ENCODE data around the gene TP63.
A peak's percentile ranks its signal among the peaks of the same experiment; 100 is the strongest.

TP63 gene

DNA sequence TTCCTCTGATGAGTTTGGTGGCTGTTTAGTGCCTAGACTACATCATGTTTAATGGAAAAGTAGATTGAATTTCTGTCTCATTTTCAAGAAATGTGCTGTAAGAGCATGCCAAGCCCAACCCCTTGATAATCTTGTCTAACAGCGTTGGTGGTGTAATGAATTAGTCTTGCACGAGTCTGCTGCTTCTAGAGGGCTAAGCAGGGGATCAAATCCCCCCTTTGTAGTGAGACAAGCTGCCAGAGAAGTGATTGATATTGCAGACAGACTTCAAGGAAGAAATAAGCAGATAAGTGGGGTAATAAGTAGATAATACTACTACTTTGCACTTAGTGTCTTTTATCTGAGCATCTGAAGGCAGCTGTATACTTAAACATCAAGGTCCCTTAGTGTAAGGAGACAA lies 141.4 kb downstream of the TP63 start:
- Histone ChIP-seq H3K36me3 (replicated peaks) (no peaks in the 10 kb centered on the region), H3K27me3 (ENCODE audit: low read depth) (no peaks in the 10 kb centered on the region), H3K9me3 (no peaks in the 10 kb centered on the region), H3K4me1 (peaks cover 4% of the 10 kb centered on the region), H3K4me3 (no peak overlapping the region)
- in situ Hi-C loops (cut with MboI; ENCODE audit: low sequenced_read_pairs): no loop called here
- DNase-seq (ENCODE audit: low spot score in 2 of 2): no peak

DNA sequence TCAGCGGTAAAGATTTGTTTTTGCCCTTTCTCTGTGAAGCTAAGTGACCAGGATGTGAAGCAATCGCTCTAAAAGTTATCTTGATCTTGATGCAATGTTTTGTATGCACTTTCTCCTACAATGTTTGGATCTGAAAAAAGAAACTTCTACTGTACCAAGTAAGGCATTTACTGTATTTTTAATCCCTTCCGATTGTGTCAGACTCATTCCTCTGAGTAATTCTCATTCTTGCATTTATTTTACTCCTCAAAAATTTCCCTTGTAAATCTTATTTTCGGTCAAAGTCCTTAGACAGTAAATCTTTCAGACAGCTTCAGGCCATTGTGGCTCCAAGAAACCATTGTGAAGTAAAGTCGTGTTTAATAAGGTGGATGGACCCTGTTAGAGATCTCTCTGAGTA lies 141.9 kb downstream of the TP63 start:
- no peak overlapping the region for H3K4me3 ChIP-seq
- DNase-seq (ENCODE audit: low spot score in 2 of 2): peak in 1 of 2 experiments; percentile 47
- in situ Hi-C loops (cut with MboI; ENCODE audit: low sequenced_read_pairs): no loop called here

DNA sequence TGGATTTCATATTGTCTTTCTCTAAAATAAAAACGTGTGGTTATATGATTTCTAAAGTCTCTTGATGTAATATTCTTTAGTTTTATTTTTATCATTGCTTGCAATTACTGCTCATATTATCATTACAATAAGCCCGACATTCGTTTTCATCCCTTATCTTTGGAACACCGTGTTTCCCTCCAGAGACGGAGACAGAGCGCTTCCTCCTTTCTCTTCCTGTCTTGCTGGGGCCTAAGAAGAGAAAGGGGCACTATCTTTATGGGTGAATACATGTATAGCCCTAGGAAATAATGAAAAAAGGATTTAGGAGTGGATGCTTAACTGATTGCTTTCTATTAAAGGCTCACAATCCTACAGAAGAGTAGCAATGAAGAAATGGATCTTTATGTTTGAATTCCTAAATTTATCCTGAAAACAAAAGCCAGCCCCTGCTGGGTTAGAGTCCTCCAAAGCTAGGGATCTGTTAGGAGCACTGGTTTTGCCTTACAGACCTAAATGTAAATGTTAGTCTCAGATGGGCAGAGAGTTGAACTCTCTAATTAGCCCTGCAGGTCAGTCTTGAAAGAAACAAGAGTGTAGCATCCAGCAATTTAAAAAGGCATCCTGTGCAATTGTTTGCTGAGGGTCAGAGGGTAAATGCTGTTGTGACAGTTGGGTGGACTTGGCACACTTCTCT lies 145.1 kb downstream of the TP63 start:
- H3K36me3 ChIP-seq (replicated peaks): no peaks in the 10 kb centered on the region
- H3K4me1 ChIP-seq: peaks cover 4% of the 10 kb centered on the region
- H3K9me3 ChIP-seq: no peaks in the 10 kb centered on the region
- in situ Hi-C loops (cut with MboI; ENCODE audit: low sequenced_read_pairs): no loop called here
- DNase-seq (ENCODE audit: low spot score in 2 of 2): no peak
- no peak overlapping the region for H3K4me3 ChIP-seq
- no peaks in the 10 kb centered on the region for H3K27me3 ChIP-seq (ENCODE audit: low read depth)

More for the DNA sequence above, 141.9 kb downstream of the TP63 start:
- no peaks in the 10 kb centered on the region for H3K27me3 ChIP-seq (ENCODE audit: low read depth)
- no peaks in the 10 kb centered on the region for H3K36me3 ChIP-seq (replicated peaks)
- H3K9me3 ChIP-seq: no peaks in the 10 kb centered on the region
- H3K4me1 ChIP-seq: peaks cover 4% of the 10 kb centered on the region

DNA sequence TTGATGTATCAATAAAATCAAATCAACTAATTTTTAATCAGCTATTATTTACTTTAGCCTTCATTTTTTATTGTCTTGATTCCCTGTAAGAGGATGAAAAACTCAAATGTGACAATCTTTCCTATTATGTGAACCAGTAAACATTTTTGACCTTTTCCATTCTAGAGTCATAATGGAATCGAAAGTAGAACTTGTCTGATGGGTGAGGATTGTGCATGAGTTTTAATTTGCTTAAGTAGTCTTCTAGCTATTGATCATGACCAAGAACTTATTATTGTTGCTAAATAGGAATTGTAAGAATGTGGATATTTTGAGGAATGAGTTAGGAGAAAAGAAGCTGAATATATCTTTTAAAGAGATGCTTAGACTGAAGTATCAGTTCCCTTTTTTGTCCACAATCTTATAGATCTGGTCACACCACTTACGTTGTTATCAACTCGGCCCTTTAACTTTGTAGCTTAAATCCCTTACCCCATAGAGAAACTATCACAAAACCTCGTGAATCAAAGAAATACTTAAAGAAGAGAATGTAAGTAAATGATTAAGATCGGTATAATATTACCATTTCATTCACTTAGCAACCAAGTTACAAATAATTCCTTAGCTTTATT lies 147.3 kb downstream of the TP63 start:
- H3K9me3 ChIP-seq: no peaks in the 10 kb centered on the region
- H3K36me3 ChIP-seq (replicated peaks): no peaks in the 10 kb centered on the region
- peaks cover 3% of the 10 kb centered on the region; the same call in 1 of the 2 replicates for H3K27me3 ChIP-seq (ENCODE audit: low read depth)
- H3K4me1 ChIP-seq: no peaks in the 10 kb centered on the region
- no peak overlapping the region for H3K4me3 ChIP-seq
- in situ Hi-C loops (cut with MboI; ENCODE audit: low sequenced_read_pairs): no loop called here
- DNase-seq (ENCODE audit: low spot score in 2 of 2): no peak

DNA sequence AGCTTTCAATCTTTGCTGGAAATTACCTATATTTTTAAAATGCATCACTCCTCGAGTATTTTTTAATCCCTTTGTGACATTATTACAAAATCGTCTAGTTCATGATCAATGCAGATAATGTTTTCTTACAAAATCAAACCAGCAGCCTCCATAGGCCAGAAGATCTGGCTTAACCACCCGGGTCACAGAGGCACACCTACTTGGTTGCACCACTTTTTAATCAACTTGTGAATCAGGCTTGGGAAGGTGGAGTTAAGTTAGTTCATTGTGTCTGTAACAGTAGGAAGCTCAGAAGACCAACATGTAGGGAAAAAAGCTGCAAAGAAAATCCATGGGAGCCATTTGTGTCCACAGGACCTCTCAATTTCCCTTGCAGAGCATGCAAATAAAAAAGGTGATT lies 148.0 kb downstream of the TP63 start:
- Histone ChIP-seq H3K4me3 (no peak overlapping the region), H3K36me3 (replicated peaks) (no peaks in the 10 kb centered on the region), H3K27me3 (ENCODE audit: low read depth) (peaks cover 3% of the 10 kb centered on the region; the same call in 1 of the 2 replicates), H3K9me3 (no peaks in the 10 kb centered on the region), H3K4me1 (no peaks in the 10 kb centered on the region)
- DNase-seq (ENCODE audit: low spot score in 2 of 2): no peak
- in situ Hi-C loops (cut with MboI; ENCODE audit: low sequenced_read_pairs): no loop called here

DNA sequence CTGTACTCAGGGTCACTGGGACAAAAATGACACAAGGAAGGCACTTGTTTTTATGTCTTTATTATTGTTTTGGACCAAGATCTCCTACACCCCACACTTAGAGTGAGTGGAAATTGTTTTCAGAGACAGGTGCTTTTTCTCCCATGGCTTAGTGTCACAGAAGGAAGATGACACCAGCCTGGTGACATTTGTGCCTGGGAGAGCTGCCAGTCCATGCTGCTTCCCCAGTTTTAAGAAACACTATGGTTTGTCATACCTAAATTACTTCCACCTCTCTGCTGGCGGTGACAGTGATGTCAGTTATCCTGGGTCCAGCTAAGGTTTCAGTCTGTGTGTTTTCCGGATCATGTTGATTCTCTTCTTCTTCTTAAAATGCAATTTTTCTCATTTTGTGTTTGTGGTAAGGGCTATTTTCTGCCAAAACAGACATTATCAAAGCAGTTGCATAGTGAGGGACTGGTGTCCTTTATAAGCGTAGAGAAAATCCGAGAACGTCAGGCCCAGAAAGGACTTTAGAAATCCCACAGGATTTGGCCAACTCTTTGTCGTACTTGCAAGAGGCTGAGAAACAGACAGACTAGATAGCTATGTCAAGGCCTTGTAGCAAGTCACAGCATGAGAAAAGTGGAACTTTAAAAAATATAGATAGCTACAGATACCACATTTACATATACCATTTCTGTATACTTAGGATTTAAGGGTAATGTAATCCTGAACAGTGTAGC lies 149.5 kb downstream of the TP63 start:
- no peaks in the 10 kb centered on the region for H3K4me1 ChIP-seq
- no peaks in the 10 kb centered on the region for H3K36me3 ChIP-seq (replicated peaks)
- no peak overlapping the region for H3K4me3 ChIP-seq
- in situ Hi-C loops (cut with MboI; ENCODE audit: low sequenced_read_pairs): no loop called here
- peaks cover 6% of the 10 kb centered on the region; the same call in 1 of the 2 replicates for H3K27me3 ChIP-seq (ENCODE audit: low read depth)
- no peaks in the 10 kb centered on the region for H3K9me3 ChIP-seq
- no peak for DNase-seq (ENCODE audit: low spot score in 2 of 2)

DNA sequence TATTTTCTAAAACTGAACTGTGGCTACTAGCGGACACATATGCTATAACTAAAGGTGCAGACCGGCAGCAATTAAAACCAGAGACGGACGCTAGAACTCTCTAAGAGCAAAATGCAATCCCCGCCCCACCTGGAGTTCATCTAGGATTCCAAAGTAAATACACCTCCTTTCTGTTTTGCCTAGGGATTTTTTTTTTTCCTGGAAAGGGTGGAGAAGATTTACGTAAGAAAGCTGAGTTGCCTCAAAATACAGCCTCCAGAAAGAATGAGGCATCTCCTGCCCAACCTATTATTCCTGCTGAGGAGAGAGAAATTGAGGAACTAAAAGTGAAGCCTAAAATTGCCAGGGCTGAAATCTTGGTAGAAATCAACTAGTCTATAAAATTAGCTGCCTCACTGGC lies 150.2 kb downstream of the TP63 start:
- Histone ChIP-seq H3K9me3 (no peaks in the 10 kb centered on the region), H3K36me3 (replicated peaks) (no peaks in the 10 kb centered on the region), H3K4me3 (no peak overlapping the region), H3K27me3 (ENCODE audit: low read depth) (peaks cover 6% of the 10 kb centered on the region; the same call in 1 of the 2 replicates), H3K4me1 (no peaks in the 10 kb centered on the region)
- in situ Hi-C loops (cut with MboI; ENCODE audit: low sequenced_read_pairs): no loop called here
- DNase-seq (ENCODE audit: low spot score in 2 of 2): no peak

DNA sequence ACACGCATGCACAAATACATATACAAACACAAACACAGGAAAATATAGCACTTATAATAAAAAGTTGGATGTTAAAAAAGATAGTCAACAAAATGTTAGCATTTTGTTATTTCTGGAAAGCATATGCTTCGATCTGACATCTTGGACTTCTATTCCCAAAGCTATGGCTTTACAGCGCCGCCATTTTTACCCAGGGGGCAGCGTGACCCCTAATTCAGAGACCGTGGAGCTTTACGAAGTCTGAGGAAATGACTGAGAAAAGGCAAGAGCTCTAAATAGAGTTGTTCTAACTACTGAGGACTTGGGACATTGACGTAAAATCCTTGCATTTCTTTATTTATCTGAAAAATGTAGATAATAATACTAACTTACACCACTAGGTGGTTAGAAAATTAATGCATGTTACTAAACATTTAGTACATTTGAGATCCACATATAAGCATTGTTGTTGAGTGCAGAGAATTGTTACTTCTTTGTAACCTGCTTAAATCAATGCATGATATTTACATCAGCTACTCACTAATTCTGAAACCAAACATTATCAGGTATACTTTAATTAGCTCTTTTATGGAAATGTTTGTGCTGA lies 155.4 kb downstream of the TP63 start:
- Histone ChIP-seq H3K9me3 (no peaks in the 10 kb centered on the region), H3K27me3 (ENCODE audit: low read depth) (peaks cover 10% of the 10 kb centered on the region), H3K36me3 (replicated peaks) (no peaks in the 10 kb centered on the region), H3K4me3 (no peak overlapping the region), H3K4me1 (no peaks in the 10 kb centered on the region)
- no peak for DNase-seq (ENCODE audit: low spot score in 2 of 2)
- in situ Hi-C loops (cut with MboI; ENCODE audit: low sequenced_read_pairs): no loop called here

DNA sequence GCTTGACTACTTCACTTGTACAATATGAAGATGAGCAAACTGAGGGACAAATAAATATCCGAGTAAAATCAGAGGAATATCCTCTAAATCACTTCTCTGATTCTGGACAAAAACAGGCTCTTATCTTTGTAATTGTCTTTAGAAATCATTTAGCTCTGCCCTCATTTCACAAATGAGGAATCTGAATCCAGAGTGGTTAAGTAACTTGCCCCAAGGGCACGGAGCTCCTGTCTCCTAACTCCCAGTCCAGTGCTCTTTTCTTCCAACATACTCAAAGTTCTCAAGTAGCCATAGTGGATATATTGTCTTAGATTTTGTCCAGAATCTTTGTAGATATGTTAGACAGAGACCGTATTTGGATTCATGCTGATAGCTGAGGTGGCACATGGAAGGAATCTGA lies 156.0 kb downstream of the TP63 start:
- Histone ChIP-seq H3K27me3 (ENCODE audit: low read depth) (peaks cover 8% of the 10 kb centered on the region; the same call in 1 of the 2 replicates), H3K36me3 (replicated peaks) (no peaks in the 10 kb centered on the region), H3K9me3 (no peaks in the 10 kb centered on the region), H3K4me3 (no peak overlapping the region), H3K4me1 (no peaks in the 10 kb centered on the region)
- in situ Hi-C loops (cut with MboI; ENCODE audit: low sequenced_read_pairs): no loop called here
- no peak for DNase-seq (ENCODE audit: low spot score in 2 of 2)

DNA sequence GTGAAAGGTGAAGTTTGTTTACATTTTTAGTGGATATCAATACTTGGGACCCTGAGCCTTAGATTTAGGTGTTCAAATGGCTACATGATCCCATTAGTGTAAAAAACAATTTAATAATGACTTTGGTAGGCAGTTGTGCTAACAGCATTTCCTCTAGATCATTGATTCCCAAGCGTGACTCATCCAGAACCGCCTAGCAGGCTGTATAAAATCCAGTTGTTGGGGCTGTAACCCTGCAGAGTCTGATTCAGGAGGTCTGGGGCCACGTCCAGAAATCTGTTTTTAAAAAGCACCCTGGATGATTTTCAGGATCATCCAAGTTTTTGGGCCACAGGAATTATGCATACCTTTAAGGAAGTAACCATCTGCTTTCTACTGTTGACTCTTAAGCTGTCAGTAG lies 156.4 kb downstream of the TP63 start:
- H3K27me3 ChIP-seq (ENCODE audit: low read depth): peaks cover 8% of the 10 kb centered on the region; the same call in 1 of the 2 replicates
- no peaks in the 10 kb centered on the region for H3K36me3 ChIP-seq (replicated peaks)
- no peaks in the 10 kb centered on the region for H3K9me3 ChIP-seq
- H3K4me1 ChIP-seq: no peaks in the 10 kb centered on the region
- in situ Hi-C loops (cut with MboI; ENCODE audit: low sequenced_read_pairs): no loop called here
- DNase-seq (ENCODE audit: low spot score in 2 of 2): no peak
- no peak overlapping the region for H3K4me3 ChIP-seq

DNA sequence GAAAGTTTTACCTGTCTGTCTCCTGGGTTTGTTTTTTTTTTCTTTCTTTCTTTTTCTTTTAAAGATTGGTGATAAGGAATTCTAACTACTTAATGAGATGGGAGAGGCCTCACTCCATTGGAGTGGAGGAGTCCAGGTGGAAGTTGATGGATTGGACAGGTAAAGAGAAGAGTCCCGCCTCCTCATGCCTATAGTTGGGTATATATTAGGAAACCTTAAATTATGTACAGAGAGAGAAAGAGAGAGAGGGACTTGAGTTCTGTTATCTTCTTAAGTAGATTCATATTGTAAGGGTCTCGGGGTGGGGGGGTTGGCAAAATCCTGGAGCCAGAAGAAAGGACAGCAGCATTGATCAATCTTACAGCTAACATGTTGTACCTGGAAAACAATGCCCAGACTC lies 158.2 kb downstream of the TP63 start:
- no peaks in the 10 kb centered on the region for H3K4me1 ChIP-seq
- no peak overlapping the region for H3K4me3 ChIP-seq
- no peaks in the 10 kb centered on the region for H3K36me3 ChIP-seq (replicated peaks)
- in situ Hi-C loops (cut with MboI; ENCODE audit: low sequenced_read_pairs): no loop called here
- DNase-seq (ENCODE audit: low spot score in 2 of 2): no peak
- no peaks in the 10 kb centered on the region for H3K9me3 ChIP-seq
- H3K27me3 ChIP-seq (ENCODE audit: low read depth): peaks cover 8% of the 10 kb centered on the region; the same call in 1 of the 2 replicates

DNA sequence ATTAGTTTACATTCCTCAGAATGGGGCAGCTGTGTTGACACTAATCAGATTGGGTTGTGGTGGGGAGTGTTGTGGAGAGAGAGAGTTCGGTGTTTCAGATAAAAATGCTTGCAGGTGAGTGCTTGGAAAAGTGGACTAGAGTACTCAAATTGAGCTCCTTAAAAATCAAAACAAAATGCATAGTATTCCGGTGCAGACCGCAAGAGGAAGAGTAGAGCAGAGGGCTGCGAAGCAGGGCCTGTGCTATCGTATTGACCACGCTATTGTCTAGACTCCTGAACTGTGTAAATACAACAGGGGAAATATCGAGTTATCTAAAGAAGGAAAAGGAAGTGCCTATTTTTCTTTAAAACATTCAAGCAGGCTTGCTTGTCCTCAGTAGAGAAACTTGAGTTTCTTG lies 159.5 kb downstream of the TP63 start:
- Histone ChIP-seq H3K4me3 (no peak overlapping the region), H3K9me3 (no peaks in the 10 kb centered on the region), H3K27me3 (ENCODE audit: low read depth) (peaks cover 8% of the 10 kb centered on the region; the same call in 1 of the 2 replicates), H3K36me3 (replicated peaks) (no peaks in the 10 kb centered on the region), H3K4me1 (no peaks in the 10 kb centered on the region)
- no peak for DNase-seq (ENCODE audit: low spot score in 2 of 2)
- in situ Hi-C loops (cut with MboI; ENCODE audit: low sequenced_read_pairs): no loop called here

DNA sequence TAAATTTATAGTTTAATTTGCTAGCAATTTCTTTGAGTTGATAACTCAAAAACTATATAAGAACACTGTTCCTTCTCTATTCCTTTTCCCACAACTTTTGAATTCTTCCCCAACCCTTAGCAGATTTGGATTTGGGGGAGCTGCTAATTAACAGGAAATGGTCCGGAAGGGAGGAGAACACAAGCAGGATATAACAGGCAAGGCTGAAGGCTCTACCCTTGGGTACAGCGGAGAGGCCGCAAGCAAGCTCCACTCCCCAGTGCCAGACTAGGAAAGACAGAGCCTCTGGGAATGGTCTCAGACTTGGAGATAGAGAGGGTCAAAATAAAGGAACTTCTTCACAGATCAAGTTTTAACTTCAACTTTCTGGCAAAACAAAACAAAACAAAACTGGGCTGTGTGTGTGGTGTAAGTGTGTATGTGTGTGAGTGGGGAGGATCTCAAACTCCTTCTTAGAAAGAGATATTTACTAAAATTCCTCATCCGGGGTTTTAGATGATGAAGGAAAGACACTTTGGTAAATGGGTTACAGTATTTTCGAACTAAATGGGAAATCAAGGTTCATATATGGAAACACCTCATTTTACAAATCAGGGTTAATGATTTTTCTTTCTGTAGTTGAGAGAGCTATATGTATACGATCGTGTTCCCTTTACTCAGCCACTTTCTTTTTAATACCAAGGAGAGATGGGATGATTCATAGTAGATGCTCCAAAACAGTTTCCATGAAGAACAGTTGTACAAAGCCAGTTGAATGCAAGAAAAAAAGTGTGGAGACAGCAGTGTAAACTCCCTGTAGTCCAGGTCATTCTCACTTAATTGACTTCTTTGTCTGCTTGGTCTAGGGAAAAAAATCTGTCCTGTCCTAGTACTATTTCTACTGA lies 161.1 kb downstream of the TP63 start:
- H3K36me3 ChIP-seq (replicated peaks): no peaks in the 10 kb centered on the region
- peaks cover 8% of the 10 kb centered on the region; the same call in 1 of the 2 replicates for H3K27me3 ChIP-seq (ENCODE audit: low read depth)
- H3K4me1 ChIP-seq: no peaks in the 10 kb centered on the region
- H3K9me3 ChIP-seq: no peaks in the 10 kb centered on the region
- in situ Hi-C loops (cut with MboI; ENCODE audit: low sequenced_read_pairs): no loop called here
- H3K4me3 ChIP-seq: no peak overlapping the region
- DNase-seq (ENCODE audit: low spot score in 2 of 2): no peak
